ENCODE measurements around the gene BMPER.

Gene BMPER

DNA sequence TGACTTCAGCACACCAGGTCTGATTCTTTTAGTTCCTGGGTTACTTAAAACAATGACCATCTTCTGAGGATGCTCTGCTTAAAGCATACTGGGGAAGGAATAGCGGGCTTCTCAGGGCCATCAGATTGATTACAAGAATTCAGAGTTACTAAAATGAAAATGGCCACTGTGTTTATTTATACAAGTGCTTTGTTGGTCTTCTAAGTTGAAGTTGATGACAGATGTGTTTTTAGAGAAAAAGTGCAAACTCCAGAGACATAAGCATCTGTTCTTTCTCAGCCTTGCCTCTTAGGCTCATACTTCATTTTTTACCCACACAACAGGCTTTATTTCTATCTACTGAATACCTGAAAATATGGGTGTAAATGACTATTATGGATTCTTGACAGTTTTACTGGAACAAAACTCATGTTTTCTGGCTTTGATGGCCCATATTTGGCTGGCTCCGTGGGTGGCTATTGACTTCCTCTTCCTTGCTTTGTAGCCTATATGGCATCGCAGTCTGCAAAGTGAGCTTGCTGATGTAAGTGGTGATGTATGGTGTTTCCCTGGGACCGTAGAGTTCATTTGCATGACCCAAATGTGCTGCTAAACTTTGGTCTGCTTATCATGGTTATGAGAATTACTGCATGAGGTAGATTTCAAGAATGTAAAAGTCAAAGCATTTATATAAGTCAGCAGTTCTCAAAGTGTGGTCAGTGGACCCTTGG lies 121.3 kb downstream of the BMPER start:
- H3K4me3 ChIP-seq (ENCODE audit: low read length), result no peak overlapping the region

DNA sequence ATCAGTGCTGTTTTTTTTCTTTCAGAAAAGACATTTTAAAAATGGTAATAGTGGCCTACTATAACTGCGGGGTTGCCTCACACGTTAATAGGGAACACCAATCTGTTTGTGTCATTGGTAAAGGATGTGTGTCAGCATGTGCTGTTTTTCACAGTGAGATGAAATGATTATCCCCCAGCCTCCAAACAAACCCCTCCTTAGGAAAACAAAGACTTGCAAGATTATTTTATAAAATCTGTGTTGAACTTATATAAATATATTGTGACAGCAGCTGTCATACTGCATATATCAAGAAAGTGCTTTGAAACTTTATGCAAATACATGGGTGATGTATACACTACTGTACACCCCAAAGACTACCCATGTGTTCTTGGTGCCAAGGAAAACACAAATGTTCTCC lies 125.8 kb downstream of the BMPER start:
- H3K4me3 ChIP-seq (ENCODE audit: low read length), result no peak overlapping the region
- no peak for TF ChIP-seq ZNF274 (IDR thresholded peaks at IDR 0.05; ENCODE audit: low read depth, low read length)

More for the DNA sequence above, 121.3 kb downstream of the BMPER start:
- no peak for TF ChIP-seq ZNF274 (IDR thresholded peaks at IDR 0.05; ENCODE audit: low read depth, low read length)

DNA sequence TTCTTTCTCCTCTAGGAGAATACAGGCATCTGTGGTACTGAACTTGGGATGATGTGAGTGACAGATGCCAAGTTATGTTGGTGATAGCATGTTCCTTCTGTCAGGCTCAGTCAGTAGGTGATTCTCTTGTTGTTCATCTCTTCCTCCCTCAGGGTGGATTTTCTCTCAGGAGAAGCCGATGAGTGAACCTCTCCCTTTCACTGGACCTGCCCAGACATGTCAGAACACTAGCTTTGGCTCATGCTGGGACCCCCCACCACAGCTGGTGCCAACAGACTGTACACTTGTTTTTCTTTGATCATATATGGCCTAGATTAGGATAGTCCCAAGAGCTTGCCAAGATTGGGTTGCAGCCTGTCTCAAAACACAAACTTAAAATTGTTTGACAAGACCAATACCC lies 129.4 kb downstream of the BMPER start:
- no peak for TF ChIP-seq ZNF274 (IDR thresholded peaks at IDR 0.05; ENCODE audit: low read depth, low read length)
- H3K4me3 ChIP-seq (ENCODE audit: low read length), result no peak overlapping the region

DNA sequence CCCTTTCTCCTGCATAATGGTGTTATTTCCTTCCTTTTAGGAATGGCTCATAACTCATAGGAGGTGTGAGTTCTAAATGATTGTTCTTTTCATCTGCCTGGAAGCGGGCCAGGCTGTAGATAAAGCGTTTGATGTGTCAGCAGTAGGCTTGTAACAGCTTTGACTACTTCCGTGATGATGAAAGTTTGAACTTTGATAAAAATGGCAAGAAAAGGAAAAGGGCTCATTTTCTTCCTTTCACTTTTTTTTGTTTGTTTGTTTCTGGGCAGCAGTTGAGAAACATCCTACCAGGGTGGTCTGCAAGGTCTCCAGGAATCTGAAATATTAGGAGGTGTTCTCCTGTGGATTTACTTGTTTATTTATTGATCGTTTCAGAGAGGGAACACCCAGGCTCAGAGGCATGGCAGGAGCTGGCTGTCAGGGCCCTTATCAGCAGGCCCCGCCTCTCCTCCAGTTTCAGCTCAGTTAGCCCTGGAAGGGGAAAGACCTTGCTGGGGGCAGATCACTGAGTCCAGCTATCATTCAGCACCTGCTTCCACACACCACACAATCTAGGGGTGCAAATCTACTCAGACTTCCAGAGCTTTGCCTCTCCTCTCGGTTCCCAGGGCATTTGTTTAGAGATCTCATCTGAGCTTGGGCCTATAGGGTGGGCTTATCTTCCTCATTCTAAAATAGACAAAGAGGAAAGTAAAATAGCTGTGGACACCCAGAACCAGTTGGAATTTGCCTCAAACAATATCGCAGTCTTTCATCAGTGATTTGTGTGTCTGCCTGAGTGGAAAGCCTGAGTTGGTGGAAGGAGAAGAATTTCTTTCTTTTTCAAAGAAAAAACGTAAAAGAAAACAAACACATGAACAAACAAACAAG lies 130.9 kb downstream of the BMPER start:
- no peak for TF ChIP-seq ZNF274 (IDR thresholded peaks at IDR 0.05; ENCODE audit: low read depth, low read length)
- H3K4me3 ChIP-seq (ENCODE audit: low read length), result no peak overlapping the region

DNA sequence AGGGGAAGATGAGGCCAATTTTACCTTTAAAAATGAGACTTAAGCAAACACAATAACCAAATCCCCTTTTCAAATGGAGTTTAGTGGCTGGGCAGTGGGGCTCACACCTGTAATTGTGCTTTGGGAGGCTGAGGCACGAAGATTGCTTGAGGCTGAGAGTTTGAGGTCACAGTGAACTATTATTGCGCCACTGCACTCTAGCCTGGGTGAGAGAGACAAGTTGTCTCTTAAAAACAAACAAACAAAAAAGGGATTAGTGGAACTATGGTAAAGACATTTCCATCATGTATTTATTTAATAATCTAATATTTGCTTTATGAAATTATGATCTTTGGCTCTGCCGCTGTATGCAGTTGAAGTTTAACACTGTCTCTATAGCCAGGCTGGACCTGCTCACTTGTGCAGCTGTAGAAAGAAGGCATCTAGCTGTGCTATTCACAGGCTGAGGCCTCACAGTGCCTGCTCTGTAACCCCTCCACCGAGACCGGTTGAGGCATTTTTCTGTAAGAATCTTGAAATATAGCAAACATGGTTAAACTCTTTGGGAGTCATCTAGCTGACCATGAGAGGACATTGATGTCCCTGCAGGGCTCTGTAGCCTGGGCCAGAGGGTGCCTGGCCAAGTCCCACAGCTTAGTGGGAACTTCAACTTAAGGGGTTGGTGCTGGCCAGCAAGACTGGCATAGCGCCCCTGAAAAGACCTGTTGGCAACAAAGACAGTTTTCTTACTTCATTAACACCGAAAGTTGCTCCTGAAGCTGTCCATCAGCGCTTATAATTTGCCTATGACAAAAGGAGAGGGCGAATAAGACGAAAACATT lies 131.8 kb downstream of the BMPER start:
- TF ChIP-seq ZNF274 (IDR thresholded peaks at IDR 0.05; ENCODE audit: low read depth, low read length), result no peak
- H3K4me3 ChIP-seq (ENCODE audit: low read length), result no peak overlapping the region

DNA sequence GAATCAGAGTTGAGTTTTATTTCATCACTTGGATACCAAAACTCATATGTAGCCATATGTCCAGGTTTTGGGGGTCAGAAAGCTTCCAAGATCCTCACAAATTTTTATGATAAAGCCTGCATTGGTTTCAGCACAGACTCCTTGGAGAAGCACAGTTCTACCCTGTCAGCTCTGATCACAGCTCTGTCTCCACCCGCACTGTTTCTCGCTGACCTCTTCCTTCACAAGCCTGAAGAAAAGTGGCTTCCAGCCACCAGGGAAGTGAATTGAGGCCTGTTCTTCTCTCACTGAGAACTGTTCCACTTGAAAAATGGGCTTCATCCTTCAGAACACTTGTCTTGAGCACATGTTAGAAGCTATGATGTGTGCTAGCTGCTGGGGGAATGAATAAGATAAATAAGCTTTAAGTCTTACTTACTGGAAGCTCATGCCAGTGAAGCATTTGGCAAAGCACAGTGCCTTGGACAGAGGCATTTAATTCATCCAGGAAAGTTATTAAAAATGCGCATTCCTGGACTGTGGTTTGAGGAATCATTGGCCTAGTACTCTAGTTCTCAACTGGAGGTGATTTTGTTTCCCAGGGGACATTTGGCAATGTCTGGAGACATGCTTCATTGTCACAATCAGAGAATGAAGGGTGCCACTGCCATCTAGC lies 133.6 kb downstream of the BMPER start:
- no peak for TF ChIP-seq ZNF274 (IDR thresholded peaks at IDR 0.05; ENCODE audit: low read depth, low read length)
- no peak overlapping the region for H3K4me3 ChIP-seq (ENCODE audit: low read length)

DNA sequence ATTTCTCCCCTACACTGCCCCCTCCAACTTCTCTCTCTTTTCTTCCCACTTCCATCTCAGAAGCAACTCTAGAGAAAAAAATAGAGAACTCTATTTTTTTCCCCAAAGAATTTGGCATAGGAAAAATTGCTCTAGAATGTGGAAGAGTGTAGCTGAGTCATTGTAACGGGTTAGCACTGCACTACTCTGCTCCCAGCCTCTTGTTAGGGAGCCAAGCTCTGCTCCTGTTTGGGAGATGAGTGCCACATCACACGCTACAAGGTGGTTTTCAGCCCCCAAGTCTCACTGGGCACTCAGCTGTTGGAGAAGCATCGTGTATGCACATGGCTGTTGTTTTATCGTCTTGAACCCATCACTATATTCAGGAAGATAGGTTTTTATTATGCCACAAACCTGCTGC lies 136.4 kb downstream of the BMPER start:
- no peak overlapping the region for H3K4me3 ChIP-seq (ENCODE audit: low read length)
- no peak for TF ChIP-seq ZNF274 (IDR thresholded peaks at IDR 0.05; ENCODE audit: low read depth, low read length)

DNA sequence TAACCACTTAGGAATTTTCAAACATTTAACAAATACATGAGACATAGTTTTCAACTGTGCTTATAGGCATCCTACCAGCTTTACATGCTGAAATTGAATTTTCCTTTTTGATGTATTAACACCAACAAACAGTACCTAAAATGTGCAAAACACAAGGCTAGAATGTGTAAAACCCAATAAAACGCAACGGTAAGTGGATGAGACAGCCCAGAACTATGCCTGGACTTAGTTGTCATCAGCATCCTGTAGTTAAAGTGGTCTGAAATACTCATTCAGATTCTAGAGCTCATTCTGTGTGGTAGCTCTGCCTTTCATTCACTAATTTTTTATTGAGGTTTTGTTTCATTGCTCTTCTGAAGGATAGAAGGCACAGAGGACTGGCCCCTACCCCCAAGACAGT lies 137.1 kb downstream of the BMPER start:
- H3K4me3 ChIP-seq (ENCODE audit: low read length), result no peak overlapping the region
- TF ChIP-seq ZNF274 (IDR thresholded peaks at IDR 0.05; ENCODE audit: low read depth, low read length), result no peak

DNA sequence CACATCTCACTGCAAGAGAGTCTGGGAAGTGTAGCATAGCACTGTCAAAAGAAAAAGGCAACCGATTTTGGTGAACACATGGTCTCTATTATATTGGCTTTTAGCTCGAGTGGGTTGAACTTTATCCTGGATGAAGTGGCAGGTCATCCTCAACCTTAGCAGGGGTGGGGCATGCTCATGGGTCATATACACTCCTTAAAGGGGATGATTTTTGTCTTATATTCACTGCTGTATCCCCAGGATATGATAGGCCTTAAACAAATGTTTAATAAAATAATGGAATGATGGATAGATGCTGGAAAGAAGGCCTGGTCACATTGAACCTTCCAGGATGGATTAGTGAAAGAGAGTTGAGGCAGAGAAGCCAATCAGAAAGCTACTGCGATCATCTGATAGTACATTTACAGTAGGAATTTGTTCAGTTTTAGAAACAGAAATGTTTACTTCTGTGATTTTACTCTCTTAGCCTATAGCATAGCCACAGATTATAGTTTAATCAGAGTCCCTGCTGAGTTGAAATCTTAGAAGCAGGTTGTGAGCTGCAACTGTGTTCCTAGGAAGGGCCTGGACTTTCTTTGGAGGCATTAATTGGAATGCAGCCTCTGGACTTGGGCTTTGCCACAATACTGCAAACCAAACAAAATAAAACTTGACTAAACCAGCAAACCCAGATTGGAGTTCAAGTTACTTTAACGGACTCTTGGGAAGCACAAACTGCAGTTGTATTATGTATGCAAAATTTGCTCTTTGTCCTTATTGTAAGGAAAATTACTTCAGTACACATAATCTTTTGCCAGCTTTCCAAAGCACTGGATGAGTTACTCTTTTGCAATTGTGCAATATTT lies 138.3 kb downstream of the BMPER start:
- no peak for TF ChIP-seq ZNF274 (IDR thresholded peaks at IDR 0.05; ENCODE audit: low read depth, low read length)
- no peak overlapping the region for H3K4me3 ChIP-seq (ENCODE audit: low read length)

DNA sequence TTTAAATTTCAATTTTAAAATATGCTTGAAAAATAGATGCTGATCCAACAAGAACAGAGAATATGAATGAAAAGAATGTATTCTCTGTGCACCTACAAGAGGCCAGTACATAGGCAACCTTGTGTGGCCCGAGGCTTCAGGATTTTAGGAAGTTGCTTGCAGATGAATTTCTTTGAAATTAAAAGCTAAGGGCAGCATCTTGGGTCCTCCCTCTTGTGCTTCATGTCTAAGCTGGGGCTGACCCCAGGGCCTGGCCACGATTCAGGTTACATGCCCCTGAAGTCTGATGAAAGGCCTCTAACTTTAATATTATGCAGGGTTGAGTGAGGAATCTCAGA lies 138.9 kb downstream of the BMPER start:
- no peak overlapping the region for H3K4me3 ChIP-seq (ENCODE audit: low read length)
- no peak for TF ChIP-seq ZNF274 (IDR thresholded peaks at IDR 0.05; ENCODE audit: low read depth, low read length)

DNA sequence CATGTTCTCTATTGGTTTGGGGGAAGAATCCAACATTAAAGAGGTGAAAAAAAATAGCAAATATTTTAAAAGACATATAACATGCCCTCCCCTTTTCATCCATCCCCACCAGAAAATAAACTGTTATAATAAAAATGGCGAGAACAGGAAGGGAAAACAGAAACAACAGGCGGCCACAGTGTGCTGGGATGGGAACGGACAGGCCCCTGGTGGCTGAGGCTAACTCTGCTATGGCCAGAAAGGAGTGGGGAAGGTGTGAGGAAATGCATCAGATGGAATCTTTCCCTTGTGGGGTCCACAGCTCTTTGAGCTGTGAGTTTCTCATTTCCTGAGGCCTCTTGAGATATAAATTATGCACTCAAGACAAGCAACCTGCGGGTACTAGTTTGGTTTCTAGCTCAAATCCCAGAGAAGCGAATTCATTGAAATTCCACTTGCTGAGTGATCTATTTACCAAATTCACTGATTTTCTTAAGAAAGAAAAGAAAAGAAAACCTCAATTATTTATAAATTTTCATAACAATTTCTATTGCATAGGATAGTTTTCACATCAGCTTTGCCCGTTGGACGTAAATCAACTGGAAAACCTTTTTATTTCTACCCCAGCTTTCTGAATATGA lies 139.5 kb downstream of the BMPER start:
- no peak for TF ChIP-seq ZNF274 (IDR thresholded peaks at IDR 0.05; ENCODE audit: low read depth, low read length)
- H3K4me3 ChIP-seq (ENCODE audit: low read length), result no peak overlapping the region

DNA sequence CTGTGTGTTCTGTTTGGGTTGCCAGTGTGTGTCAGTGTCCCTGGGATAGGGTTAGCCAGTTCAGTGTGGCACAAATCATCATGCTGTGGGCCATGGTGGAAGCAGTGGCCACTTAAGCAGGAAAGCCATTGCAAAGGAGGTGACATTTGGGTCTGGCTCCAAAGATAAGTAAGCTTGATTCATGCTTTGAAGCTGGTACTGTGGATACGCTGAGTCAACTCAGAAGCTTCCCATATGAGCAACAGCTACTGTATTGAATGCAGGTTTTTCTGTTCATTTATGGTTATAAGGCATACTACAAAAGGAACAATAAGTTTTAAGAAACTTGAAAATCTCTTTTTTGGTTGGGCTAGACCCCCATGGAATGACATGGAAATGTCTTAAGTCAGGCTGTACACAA lies 143.1 kb downstream of the BMPER start:
- no peak for TF ChIP-seq ZNF274 (IDR thresholded peaks at IDR 0.05; ENCODE audit: low read depth, low read length)
- H3K4me3 ChIP-seq (ENCODE audit: low read length), result no peak overlapping the region

DNA sequence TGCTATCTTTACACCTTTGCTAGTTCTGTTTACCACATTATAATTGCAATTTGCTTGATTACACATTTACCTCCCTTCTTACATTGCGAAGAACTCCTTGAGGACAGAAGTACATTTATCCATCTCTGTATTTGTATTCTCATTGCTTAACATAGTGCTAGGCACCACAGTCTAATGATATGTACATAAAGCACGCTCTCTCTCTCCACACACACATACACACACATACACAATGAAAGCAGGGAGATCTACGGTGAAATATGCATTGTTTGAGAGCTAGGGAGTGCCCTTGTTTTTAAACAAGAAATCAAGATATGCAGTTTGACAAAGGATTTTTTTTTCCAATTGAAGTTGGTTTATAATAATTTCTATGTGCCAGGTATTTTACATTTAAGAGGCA lies 148.7 kb downstream of the BMPER start:
- no peak overlapping the region for H3K4me3 ChIP-seq (ENCODE audit: low read length)
- no peak for TF ChIP-seq ZNF274 (IDR thresholded peaks at IDR 0.05; ENCODE audit: low read depth, low read length)

All from GM08714 (cell line).